ENCODE measurements around the gene TNFRSF11A. TPM values are rescaled to one million over a fixed set of nuclear protein-coding genes. Genes with fewer than 3 reads are reported as not detected.

TNFRSF11A gene
- total RNA-seq, 1 donor from 2014 or later: 89.9 TPM

DNA sequence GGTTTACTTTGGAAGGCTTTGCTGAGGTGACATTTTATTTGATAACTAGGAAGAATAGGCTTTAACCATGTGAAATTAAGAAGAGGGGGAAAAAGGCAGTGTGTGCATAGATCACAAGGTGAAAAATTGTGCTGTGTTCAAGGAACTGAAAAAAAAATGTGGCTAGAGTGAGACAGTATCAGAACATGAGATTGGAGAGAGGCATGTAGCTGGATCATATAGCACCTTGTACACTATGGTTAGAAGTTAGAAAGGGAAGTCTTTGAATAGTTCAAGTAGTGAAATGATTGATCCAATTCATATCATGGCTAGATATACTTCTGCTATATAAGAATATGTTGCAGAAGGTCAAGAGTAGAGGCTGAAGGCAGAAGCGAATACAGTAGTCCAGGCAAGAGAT is 12.3 kb upstream of the TNFRSF11A start:
- Mint-ChIP-seq H3K9me3 (ENCODE audit: unreplicated experiment) (no peaks in the 10 kb centered on the region), H3K4me3 (ENCODE audit: unreplicated experiment) (no peak overlapping the region), H3K27ac (ENCODE audit: unreplicated experiment) (no peak overlapping the region), H3K4me1 (ENCODE audit: unreplicated experiment) (peaks cover 2% of the 10 kb centered on the region), H3K27me3 (ENCODE audit: unreplicated experiment) (peaks cover 2% of the 10 kb centered on the region), H3K36me3 (ENCODE audit: low read depth, unreplicated experiment) (peaks cover 6% of the 10 kb centered on the region)
- TF ChIP-seq, protein P1, sequence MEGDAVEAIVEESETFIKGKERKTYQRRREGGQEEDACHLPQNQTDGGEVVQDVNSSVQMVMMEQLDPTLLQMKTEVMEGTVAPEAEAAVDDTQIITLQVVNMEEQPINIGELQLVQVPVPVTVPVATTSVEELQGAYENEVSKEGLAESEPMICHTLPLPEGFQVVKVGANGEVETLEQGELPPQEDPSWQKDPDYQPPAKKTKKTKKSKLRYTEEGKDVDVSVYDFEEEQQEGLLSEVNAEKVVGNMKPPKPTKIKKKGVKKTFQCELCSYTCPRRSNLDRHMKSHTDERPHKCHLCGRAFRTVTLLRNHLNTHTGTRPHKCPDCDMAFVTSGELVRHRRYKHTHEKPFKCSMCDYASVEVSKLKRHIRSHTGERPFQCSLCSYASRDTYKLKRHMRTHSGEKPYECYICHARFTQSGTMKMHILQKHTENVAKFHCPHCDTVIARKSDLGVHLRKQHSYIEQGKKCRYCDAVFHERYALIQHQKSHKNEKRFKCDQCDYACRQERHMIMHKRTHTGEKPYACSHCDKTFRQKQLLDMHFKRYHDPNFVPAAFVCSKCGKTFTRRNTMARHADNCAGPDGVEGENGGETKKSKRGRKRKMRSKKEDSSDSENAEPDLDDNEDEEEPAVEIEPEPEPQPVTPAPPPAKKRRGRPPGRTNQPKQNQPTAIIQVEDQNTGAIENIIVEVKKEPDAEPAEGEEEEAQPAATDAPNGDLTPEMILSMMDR (IDR thresholded peaks at IDR 0.05; ENCODE audit: unreplicated experiment): no peak
- no peak for DNase-seq (ENCODE audit: low spot score)

DNA sequence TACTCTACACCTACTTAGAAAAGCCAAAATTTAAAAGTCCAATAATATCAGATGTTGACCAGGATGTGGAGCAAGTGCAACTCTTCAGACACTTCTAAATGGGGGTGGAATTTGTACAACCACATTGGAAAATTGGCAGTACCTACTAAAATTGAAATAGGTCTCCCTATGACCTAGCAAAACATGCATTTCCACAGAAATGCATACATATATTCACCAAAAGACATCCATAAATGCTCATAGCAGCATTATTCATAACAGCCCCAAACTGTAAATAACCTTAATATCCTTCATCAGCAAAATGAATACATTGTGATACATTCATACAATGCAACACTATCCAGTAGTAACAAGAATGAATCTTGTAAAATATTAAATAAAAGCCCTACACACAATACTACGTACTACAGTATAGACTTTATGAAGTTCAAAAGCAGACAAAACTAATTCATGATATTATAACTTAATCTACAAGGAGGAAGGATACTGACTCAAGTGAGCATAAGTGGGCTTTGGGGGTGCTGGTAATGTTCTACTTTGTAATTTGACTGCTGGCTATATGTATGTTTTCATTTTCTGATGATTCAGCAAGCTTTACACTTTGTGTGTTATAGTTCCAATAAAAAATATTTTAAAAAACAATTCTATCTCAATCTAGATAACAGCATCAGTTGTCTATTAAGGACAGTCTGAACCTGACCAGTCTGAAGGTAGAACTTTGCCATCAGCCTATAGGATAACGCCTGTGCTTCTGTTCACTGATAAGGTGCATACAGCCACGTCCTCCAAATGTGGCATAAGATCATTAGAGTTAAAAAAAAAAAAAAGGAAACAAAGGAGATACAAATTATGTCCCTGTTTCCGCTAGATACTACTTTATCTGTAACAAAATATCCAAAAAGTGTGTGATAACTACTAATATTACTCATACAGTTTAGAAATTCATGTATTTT is 6.6 kb upstream of the TNFRSF11A start:
- Mint-ChIP-seq H3K27me3 (ENCODE audit: unreplicated experiment) (peaks cover 6% of the 10 kb centered on the region), H3K4me3 (ENCODE audit: unreplicated experiment) (no peak overlapping the region), H3K9me3 (ENCODE audit: unreplicated experiment) (no peaks in the 10 kb centered on the region), H3K36me3 (ENCODE audit: low read depth, unreplicated experiment) (no peaks in the 10 kb centered on the region), H3K4me1 (ENCODE audit: unreplicated experiment) (peaks cover 24% of the 10 kb centered on the region), H3K27ac (ENCODE audit: unreplicated experiment) (no peak overlapping the region)
- TF ChIP-seq, protein P1 (IDR thresholded peaks at IDR 0.05; ENCODE audit: unreplicated experiment): no peak
- DNase-seq (ENCODE audit: low spot score): no peak

DNA sequence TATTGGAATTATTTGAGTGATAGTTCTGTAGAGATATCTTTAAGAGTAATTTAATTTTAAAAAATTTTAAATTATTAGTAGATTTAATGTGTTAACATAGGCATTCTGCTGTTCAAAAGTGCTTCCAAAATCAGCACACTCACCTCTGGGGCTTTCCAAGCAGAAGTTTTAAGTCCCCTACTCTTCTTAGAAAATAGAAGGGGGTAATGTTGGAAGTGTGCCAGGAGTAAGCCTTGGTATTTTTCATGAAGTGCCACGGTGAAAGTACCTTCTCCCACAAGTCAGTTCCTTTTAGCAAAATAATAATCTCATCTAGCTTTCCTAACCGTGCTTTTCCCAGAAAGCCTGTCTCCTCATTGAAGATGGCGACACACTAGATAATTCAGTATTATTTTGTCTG is 3.9 kb upstream of the TNFRSF11A start:
- Mint-ChIP-seq H3K9me3 (ENCODE audit: unreplicated experiment) (no peaks in the 10 kb centered on the region), H3K4me1 (ENCODE audit: unreplicated experiment) (peaks cover 38% of the 10 kb centered on the region), H3K36me3 (ENCODE audit: low read depth, unreplicated experiment) (no peaks in the 10 kb centered on the region), H3K27me3 (ENCODE audit: unreplicated experiment) (peaks cover 13% of the 10 kb centered on the region), H3K4me3 (ENCODE audit: unreplicated experiment) (peak overlapping the region; percentile 75), H3K27ac (ENCODE audit: unreplicated experiment) (no peak overlapping the region)
- TF ChIP-seq, protein P1 (IDR thresholded peaks at IDR 0.05; ENCODE audit: unreplicated experiment): no peak
- no peak for DNase-seq (ENCODE audit: low spot score)

DNA sequence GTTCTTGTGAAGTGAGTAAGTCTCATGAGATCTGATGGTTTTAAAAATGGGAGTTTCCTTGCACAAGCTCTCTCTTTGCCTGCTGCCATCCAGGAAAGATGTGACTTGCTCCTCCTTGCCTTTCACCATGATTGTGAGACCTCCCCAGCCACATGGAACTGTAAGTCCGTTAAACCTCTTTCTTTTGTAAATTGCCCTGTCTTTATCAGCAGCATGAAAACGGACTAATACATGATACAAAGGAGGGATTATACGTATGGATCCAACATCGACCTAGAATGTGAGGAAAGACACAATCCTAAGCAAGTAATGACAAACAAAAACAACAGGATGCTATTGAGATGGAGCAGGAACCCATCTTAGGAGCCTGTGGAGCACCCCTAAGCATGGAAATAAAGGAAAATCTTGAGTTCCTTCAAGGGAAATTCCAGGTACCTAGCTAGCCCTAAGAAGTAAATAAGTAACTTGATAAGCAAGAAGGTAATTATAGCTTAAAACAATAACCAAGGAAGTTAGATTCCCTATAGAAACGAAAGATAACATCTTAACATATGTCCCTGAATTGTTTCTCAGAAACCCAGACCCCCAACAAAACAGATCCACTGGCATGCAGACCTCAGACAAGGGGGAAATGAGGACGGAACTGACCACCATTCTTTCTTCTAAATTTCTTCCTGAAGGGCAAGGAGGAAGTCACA is 1.5 kb upstream of the TNFRSF11A start:
- no peak for DNase-seq (ENCODE audit: low spot score)
- TF ChIP-seq, protein P1 (IDR thresholded peaks at IDR 0.05; ENCODE audit: unreplicated experiment): no peak
- Mint-ChIP-seq H3K4me1 (ENCODE audit: unreplicated experiment) (peaks cover 57% of the 10 kb centered on the region), H3K27me3 (ENCODE audit: unreplicated experiment) (peaks cover 16% of the 10 kb centered on the region), H3K4me3 (ENCODE audit: unreplicated experiment) (peak overlapping the region; percentile 94), H3K27ac (ENCODE audit: unreplicated experiment) (peak overlapping the region; percentile 88), H3K36me3 (ENCODE audit: low read depth, unreplicated experiment) (peaks cover 4% of the 10 kb centered on the region), H3K9me3 (ENCODE audit: unreplicated experiment) (no peaks in the 10 kb centered on the region)

Data from endothelial cell (in vitro differentiated cells).